Measurements from ENCODE around the gene GPR35. TPM values are rescaled to one million over a fixed set of nuclear protein-coding genes. Genes with fewer than 3 reads are reported as not detected.

GPR35 gene
- total RNA-seq, 3 donors from 2014 or later: 47.1 to 132 (median 76.8) TPM

DNA sequence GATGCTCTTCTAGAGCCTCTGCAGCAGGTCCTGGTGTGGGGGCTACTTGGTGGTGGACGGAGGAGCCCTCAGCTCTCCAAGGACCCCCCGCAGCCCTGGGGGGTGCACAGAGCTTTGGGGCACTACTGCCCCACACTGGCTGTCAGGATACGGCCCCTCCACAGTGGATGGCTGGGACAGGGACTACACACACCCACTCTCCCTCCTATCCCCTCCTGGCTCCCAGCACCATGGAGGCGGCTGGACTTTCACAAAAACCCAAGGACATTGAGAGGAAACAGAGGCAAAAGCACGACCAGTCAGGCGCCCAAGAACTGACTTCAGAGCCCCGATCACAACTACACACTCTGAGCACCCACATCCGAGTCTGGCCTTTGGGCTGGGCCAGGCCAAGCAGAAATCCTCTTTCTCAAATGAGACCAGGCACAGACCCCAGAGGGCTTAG, 12.6 kb downstream of the GPR35 start:
- TF ChIP-seq, protein P1, sequence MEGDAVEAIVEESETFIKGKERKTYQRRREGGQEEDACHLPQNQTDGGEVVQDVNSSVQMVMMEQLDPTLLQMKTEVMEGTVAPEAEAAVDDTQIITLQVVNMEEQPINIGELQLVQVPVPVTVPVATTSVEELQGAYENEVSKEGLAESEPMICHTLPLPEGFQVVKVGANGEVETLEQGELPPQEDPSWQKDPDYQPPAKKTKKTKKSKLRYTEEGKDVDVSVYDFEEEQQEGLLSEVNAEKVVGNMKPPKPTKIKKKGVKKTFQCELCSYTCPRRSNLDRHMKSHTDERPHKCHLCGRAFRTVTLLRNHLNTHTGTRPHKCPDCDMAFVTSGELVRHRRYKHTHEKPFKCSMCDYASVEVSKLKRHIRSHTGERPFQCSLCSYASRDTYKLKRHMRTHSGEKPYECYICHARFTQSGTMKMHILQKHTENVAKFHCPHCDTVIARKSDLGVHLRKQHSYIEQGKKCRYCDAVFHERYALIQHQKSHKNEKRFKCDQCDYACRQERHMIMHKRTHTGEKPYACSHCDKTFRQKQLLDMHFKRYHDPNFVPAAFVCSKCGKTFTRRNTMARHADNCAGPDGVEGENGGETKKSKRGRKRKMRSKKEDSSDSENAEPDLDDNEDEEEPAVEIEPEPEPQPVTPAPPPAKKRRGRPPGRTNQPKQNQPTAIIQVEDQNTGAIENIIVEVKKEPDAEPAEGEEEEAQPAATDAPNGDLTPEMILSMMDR (IDR thresholded peaks at IDR 0.05): no peak
- ATAC-seq: no peak
- no peak overlapping the region for H3K4me3 ChIP-seq
- H3K4me1 ChIP-seq (ENCODE audit: low read depth): no peaks in the 10 kb centered on the region
- intact Hi-C loops (cut with DNase I, micrococcal nuclease): no loop called here
- H3K36me3 ChIP-seq (ENCODE audit: low read depth): no peaks in the 10 kb centered on the region
- peak in 1 of 3 donors; percentile 18 for DNase-seq
- H3K9me3 ChIP-seq: peaks cover 11% of the 10 kb centered on the region

DNA sequence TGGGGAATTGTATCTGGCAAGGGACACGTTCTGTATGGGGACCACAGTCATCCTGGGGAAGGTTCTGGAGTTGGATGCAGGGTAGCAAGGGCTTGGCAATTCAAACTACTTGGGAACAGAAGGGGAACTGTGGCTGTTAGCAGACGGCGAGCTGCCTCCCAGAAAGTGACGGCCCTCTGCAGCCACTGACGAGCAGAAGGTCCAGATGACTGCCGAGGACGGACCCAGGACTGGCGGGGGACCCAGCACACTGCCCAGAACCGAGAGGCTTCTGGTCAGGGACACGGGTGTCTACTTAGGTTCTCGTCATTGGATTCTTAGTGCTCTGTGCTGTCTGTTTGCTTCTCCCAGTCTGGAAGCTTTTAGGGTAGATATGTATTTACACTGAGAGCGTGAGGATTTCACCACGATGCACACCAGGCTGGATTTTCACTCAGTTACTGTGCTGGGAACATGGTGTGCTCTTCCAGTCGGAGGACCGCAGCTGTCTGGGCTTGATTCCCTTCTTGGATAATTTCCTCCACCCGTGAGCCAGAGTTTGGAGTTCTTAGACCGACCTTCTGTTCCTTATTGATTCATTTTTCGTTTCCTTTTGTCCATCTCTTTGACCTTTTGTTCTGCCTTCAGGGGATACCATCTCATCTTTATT, 13.4 kb downstream of the GPR35 start:
- ATAC-seq (peak; percentile 6), DNase-seq (peak in 1 of 3 donors; percentile 12)
- Histone ChIP-seq H3K4me1 (ENCODE audit: low read depth) (no peaks in the 10 kb centered on the region), H3K9me3 (peaks cover 4% of the 10 kb centered on the region), H3K4me3 (no peak overlapping the region), H3K36me3 (ENCODE audit: low read depth) (no peaks in the 10 kb centered on the region)
- TF ChIP-seq, protein P1 (IDR thresholded peaks at IDR 0.05): no peak
- intact Hi-C loops (cut with DNase I, micrococcal nuclease): no loop called here

DNA sequence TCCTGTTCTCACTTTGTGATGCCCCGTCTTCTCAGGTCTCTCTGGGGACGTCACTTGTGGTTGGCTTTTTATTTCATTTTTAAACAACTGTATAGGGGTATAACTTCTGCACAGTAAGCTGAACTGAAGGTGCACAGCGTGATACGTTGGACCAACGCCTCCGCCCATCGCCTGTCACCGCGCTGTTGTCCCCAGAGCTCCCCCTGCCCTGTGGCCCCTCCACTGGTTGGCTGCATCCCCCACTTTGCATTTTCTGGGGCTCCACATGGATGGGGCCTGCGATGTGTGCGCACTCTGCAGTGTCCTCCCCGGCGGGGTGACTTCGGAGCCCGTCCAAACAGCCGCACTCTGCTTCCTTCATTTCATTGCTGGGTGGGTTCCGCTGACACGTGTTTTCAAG, 14.3 kb downstream of the GPR35 start:
- Histone ChIP-seq H3K9me3 (no peaks in the 10 kb centered on the region), H3K36me3 (ENCODE audit: low read depth) (no peaks in the 10 kb centered on the region), H3K4me1 (ENCODE audit: low read depth) (no peaks in the 10 kb centered on the region), H3K4me3 (no peak overlapping the region)
- ATAC-seq: no peak
- intact Hi-C loops (cut with DNase I, micrococcal nuclease): no loop called here
- peak in 1 of 3 donors; percentile 16 for DNase-seq
- TF ChIP-seq, protein P1 (IDR thresholded peaks at IDR 0.05): no peak

DNA sequence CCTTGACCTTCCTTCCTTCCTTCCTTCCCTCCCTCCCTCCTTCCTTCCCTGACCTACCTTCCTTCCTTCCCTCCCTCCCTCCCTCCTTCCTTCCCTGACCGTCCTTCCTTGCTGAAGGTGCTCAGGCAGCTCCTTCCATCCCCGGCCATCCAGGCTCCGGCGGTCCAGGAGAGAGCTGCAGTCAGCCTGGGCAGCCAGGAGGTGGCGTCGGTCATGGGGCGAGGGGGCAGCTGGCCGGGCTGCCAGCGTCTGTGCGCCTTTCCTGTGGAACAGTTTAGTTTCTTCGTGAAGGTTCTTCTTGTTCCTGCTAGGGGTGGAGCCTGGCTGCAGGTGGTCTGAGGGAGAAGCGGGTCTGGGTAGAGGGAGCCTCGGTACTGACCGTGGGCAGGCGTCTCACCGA, 15.7 kb downstream of the GPR35 start:
- intact Hi-C loops (cut with DNase I, micrococcal nuclease): no loop called here

DNA sequence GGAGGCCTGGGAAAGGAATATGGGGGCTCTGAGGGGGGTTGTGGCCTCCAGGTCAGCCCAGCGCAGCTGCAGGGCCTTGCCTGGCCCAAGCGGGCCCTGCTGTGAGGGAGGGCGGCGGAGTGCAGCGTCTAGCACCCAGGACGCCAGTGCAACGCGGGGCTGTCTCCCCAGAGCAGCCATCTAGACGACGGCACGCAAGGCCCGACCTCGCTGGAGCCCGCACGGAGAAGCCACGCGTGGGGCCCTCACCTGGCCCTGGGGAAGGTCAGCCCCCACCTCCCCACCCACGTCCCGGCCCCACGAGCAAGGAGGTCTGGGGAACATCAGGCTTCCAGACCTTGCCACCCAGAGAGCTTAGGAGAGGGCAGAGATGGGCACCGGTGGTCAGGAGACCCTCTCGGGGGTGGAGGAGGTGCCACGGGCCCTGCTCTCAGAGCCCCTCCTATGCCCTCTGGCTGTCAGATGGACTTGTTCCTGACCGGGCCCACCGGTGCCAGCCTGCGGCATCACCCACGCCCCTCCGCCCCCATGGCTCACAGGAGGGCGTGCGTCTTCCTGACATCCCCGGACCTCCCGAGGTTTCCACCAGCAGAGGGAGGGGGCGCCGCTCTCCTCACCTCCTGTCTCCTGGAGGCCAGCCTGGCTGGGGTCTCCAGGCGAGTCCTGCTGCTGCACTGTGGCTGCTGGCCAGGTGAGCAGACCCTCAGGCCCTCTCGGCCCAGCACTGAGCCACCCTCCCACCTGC, 17.0 kb downstream of the GPR35 start:
- ATAC-seq (no peak), DNase-seq (peak in 2 of 3 donors; percentile 19 to 42)
- intact Hi-C loops (cut with DNase I, micrococcal nuclease): no loop called here
- TF ChIP-seq, protein P1 (IDR thresholded peaks at IDR 0.05): no peak
- Histone ChIP-seq H3K4me1 (ENCODE audit: low read depth) (no peaks in the 10 kb centered on the region), H3K4me3 (no peak overlapping the region), H3K36me3 (ENCODE audit: low read depth) (no peaks in the 10 kb centered on the region), H3K9me3 (no peaks in the 10 kb centered on the region)

More for the DNA sequence above, 15.7 kb downstream of the GPR35 start:
- no peaks in the 10 kb centered on the region for H3K9me3 ChIP-seq
- H3K4me3 ChIP-seq: no peak overlapping the region
- H3K4me1 ChIP-seq (ENCODE audit: low read depth): no peaks in the 10 kb centered on the region
- DNase-seq: peak in 2 of 3 donors; percentile 64 to 82
- H3K36me3 ChIP-seq (ENCODE audit: low read depth): no peaks in the 10 kb centered on the region
- TF ChIP-seq, protein P1 (IDR thresholded peaks at IDR 0.05): peak; percentile 52
- ATAC-seq: peak; percentile 88

All from mucosa of descending colon (tissue), 3 donors.